Spleen (tissue), 7 donors: ENCODE measurements around the gene FTSJ1.

ENCODE experiments used
- POLR2A ChIP-seq, 3 donors: fragments of 450-650 bp; IDR thresholded peaks; one replicate each; pipeline ENCODE4 v1.5.1; 2017; ENCODE audit warnings: antibody characterized with exemption in 3 of 3, mild to moderate bottlenecking in 1 of 3
- POLR2AphosphoS5 ChIP-seq, 3 donors: sonication (generic); formaldehyde crosslinking; IDR thresholded peaks; one replicate each; pipeline ENCODE4 v1.5.1; 2017; ENCODE audit warnings: antibody characterized with exemption in 3 of 3
- TF ChIP-seq, protein P1 (sequence below), 11 experiments: fragments of 200-600 bp in 7 of 11; fragments of 450-650 bp in 4 of 11; sonication (generic) in 4 of 11; IDR thresholded peaks in 8 of 11; conservative IDR thresholded peaks in 3 of 11; 1 replicate in 7 of 11; 2 replicates in 4 of 11; pipeline versions ENCODE4 v1.4.0 to v1.8.0; 2016 to 2021; ENCODE audit warnings: antibody characterized with exemption in 11 of 11, inconsistent platforms in 4 of 11, mild to moderate bottlenecking in 1 of 11
- donor health status: DM: no; HTN: no; CAD: no; lungs with moderate emphysema.
- donor health status: DM: no; HTN: no; CAD: no.
- donor health status: DM: no; HTN: no; CAD: no.

DNA sequence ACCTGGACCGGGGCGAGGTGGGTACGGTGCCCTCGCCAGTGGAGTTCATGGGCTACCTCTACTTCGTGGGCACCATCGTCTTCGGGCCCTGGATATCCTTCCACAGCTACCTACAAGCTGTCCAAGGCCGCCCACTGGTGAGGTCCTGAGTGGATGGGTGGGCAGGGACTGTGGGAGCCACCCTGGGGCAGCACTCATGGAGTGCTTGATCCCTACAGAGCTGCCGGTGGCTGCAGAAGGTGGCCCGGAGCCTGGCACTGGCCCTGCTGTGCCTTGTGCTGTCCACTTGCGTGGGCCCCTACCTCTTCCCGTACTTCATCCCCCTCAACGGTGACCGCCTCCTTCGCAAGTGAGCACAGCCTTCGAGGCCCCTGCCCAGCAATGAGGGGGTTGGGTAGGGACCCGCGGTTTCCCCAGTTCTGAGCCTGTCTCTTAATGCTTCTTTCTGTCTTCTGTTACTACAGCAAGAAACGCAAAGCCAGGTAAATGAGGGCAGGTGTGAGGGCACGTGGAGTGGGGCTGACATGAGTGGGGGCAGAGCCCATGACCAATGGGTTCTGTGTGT lies 36.5 kb downstream of the FTSJ1 start:
- TF ChIP-seq, protein P1, sequence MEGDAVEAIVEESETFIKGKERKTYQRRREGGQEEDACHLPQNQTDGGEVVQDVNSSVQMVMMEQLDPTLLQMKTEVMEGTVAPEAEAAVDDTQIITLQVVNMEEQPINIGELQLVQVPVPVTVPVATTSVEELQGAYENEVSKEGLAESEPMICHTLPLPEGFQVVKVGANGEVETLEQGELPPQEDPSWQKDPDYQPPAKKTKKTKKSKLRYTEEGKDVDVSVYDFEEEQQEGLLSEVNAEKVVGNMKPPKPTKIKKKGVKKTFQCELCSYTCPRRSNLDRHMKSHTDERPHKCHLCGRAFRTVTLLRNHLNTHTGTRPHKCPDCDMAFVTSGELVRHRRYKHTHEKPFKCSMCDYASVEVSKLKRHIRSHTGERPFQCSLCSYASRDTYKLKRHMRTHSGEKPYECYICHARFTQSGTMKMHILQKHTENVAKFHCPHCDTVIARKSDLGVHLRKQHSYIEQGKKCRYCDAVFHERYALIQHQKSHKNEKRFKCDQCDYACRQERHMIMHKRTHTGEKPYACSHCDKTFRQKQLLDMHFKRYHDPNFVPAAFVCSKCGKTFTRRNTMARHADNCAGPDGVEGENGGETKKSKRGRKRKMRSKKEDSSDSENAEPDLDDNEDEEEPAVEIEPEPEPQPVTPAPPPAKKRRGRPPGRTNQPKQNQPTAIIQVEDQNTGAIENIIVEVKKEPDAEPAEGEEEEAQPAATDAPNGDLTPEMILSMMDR (IDR thresholded peaks at IDR 0.05 in 8 of 11, conservative IDR thresholded peaks at IDR 0.05 in 3 of 11) = no peak
- TF ChIP-seq POLR2A (IDR thresholded peaks at IDR 0.05) (no peak), POLR2AphosphoS5 (IDR thresholded peaks at IDR 0.05) (no peak)
